IPS-18c (cell line): ENCODE measurements around the gene SPATA25.

Experiments used
- H3K4me3 ChIP-seq: 2 replicates; pipeline ENCODE4 v1.7.0; 2013; ENCODE audit warnings: low read depth, mild to moderate bottlenecking, low read length, moderate library complexity; ENCODE audit not compliant: insufficient read depth
- H3K9me3 ChIP-seq: one replicate; pipeline ENCODE4 v1.6.1; 2013; ENCODE audit warnings: mild to moderate bottlenecking, low read length, moderate library complexity; ENCODE audit not compliant: control insufficient read depth, insufficient read depth

Gene SPATA25

GRCh38 chr20:45918779-45919537, 31.5 kb upstream of the SPATA25 start:
- Histone ChIP-seq H3K9me3 (no peaks in the 10 kb centered on the region), H3K4me3 (no peak overlapping the region)

GRCh38 chr20:45918182-45918737, 30.8 kb upstream of the SPATA25 start:
- Histone ChIP-seq H3K4me3 (no peak overlapping the region), H3K9me3 (no peaks in the 10 kb centered on the region)

- H3K4me3 ChIP-seq = no peak overlapping the region
These were observed 30.3 kb upstream of the SPATA25 start for GRCh38 chr20:45917790-45918141.

GRCh38 chr20:45913116-45913515, 25.7 kb upstream of the SPATA25 start:
- no peaks in the 10 kb centered on the region for H3K9me3 ChIP-seq
- no peak overlapping the region for H3K4me3 ChIP-seq

More at GRCh38 chr20:45917790-45918141, 30.3 kb upstream of the SPATA25 start:
- H3K9me3 ChIP-seq = no peaks in the 10 kb centered on the region

GRCh38 chr20:45912344-45912682, 24.9 kb upstream of the SPATA25 start:
- H3K4me3 ChIP-seq = peak overlapping the region; percentile 65
- H3K9me3 ChIP-seq = no peaks in the 10 kb centered on the region

- no peaks in the 10 kb centered on the region for H3K9me3 ChIP-seq
- peak within 1 kb of the TSS; percentile 65 for H3K4me3 ChIP-seq
These were observed 24.3 kb upstream of the SPATA25 start, which contains the start of gene PLTP for GRCh38 chr20:45911486-45912343. TSS of gene PLTP (minus strand) at chr20:45912155. CDS start at chr20:45911452, 703 bp downstream.

- Histone ChIP-seq H3K9me3 (no peaks in the 10 kb centered on the region), H3K4me3 (peak overlapping the region; percentile 65)
These were observed 23.5 kb upstream of the SPATA25 start for GRCh38 chr20:45910670-45911485.

GRCh38 chr20:45909817-45910669, 22.6 kb upstream of the SPATA25 start:
- Histone ChIP-seq H3K4me3 (no peak overlapping the region), H3K9me3 (no peaks in the 10 kb centered on the region)

GRCh38 chr20:45909336-45909808, 21.9 kb upstream of the SPATA25 start:
- no peaks in the 10 kb centered on the region for H3K9me3 ChIP-seq

GRCh38 chr20:45908084-45908483, 20.7 kb upstream of the SPATA25 start:
- Histone ChIP-seq H3K4me3 (no peak overlapping the region), H3K9me3 (no peaks in the 10 kb centered on the region)

More at GRCh38 chr20:45909336-45909808, 21.9 kb upstream of the SPATA25 start:
- no peak overlapping the region for H3K4me3 ChIP-seq

- no peaks in the 10 kb centered on the region for H3K9me3 ChIP-seq
- no peak overlapping the region for H3K4me3 ChIP-seq
These were observed 20.0 kb upstream of the SPATA25 start for GRCh38 chr20:45907219-45907948.

GRCh38 chr20:45905505-45906079, 18.2 kb upstream of the SPATA25 start:
- Histone ChIP-seq H3K4me3 (no peak overlapping the region), H3K9me3 (no peaks in the 10 kb centered on the region)

GRCh38 chr20:45904583-45905504, 17.4 kb upstream of the SPATA25 start:
- H3K9me3 ChIP-seq = no peaks in the 10 kb centered on the region
- no peak overlapping the region for H3K4me3 ChIP-seq

- Histone ChIP-seq H3K4me3 (no peak overlapping the region), H3K9me3 (no peaks in the 10 kb centered on the region)
These were observed 14.8 kb upstream of the SPATA25 start for GRCh38 chr20:45902199-45902701.
